Measurements from ENCODE around the gene RGS3.

The RGS3 gene

GRCh38 chr9:113519426-113520108 lies 56.0 kb downstream of the RGS3 start:
- no peak for TF ChIP-seq EGR1 (IDR thresholded peaks at IDR 0.05)
- TF ChIP-seq CEBPB (IDR thresholded peaks at IDR 0.05), result no peak
- no peak for TF ChIP-seq RAD21 (IDR thresholded peaks at IDR 0.05; ENCODE audit: low read depth)
- TF ChIP-seq YY1 (IDR thresholded peaks at IDR 0.05; ENCODE audit: low read depth), result no peak
- TF ChIP-seq EP300 (IDR thresholded peaks at IDR 0.05; ENCODE audit: borderline replicate concordance), result no peak
- no peak for TF ChIP-seq TCF12 (IDR thresholded peaks at IDR 0.05; ENCODE audit: low read depth)
- TF ChIP-seq TEAD4 (IDR thresholded peaks at IDR 0.05), result no peak

- TF ChIP-seq USF1 (IDR thresholded peaks at IDR 0.05) (no peak), FOXM1 (IDR thresholded peaks at IDR 0.05; ENCODE audit: borderline replicate concordance, low read depth) (no peak), TEAD4 (IDR thresholded peaks at IDR 0.05) (no peak), NFIC (IDR thresholded peaks at IDR 0.05) (no peak), MAX (IDR thresholded peaks at IDR 0.05) (no peak), ZBTB7A (IDR thresholded peaks at IDR 0.05; ENCODE audit: low read depth) (no peak), CREB1 (IDR thresholded peaks at IDR 0.05; ENCODE audit: low read depth) (no peak), EGR1 (IDR thresholded peaks at IDR 0.05) (no peak), REST (IDR thresholded peaks at IDR 0.05; ENCODE audit: low read depth) (no peak), EP300 (IDR thresholded peaks at IDR 0.05; ENCODE audit: borderline replicate concordance) (no peak), TCF12 (IDR thresholded peaks at IDR 0.05; ENCODE audit: low read depth) (no peak), RAD21 (IDR thresholded peaks at IDR 0.05; ENCODE audit: low read depth) (no peak), YY1 (IDR thresholded peaks at IDR 0.05; ENCODE audit: low read depth) (no peak), TAF1 (IDR thresholded peaks at IDR 0.05; ENCODE audit: low read depth) (no peak), CEBPB (IDR thresholded peaks at IDR 0.05) (no peak)
Measured at GRCh38 chr9:113520109-113520642, 56.6 kb downstream of the RGS3 start.

GRCh38 chr9:113521693-113522255 lies 58.2 kb downstream of the RGS3 start:
- TF ChIP-seq REST (IDR thresholded peaks at IDR 0.05; ENCODE audit: low read depth) (no peak), YY1 (IDR thresholded peaks at IDR 0.05; ENCODE audit: low read depth) (no peak), CREB1 (IDR thresholded peaks at IDR 0.05; ENCODE audit: low read depth) (no peak), USF1 (IDR thresholded peaks at IDR 0.05) (no peak), MAX (IDR thresholded peaks at IDR 0.05) (no peak), CEBPB (IDR thresholded peaks at IDR 0.05) (no peak), TEAD4 (IDR thresholded peaks at IDR 0.05) (no peak), TAF1 (IDR thresholded peaks at IDR 0.05; ENCODE audit: low read depth) (no peak), RAD21 (IDR thresholded peaks at IDR 0.05; ENCODE audit: low read depth) (no peak), EGR1 (IDR thresholded peaks at IDR 0.05) (no peak), NFIC (IDR thresholded peaks at IDR 0.05) (no peak), ZBTB7A (IDR thresholded peaks at IDR 0.05; ENCODE audit: low read depth) (no peak), FOXM1 (IDR thresholded peaks at IDR 0.05; ENCODE audit: borderline replicate concordance, low read depth) (no peak), EP300 (IDR thresholded peaks at IDR 0.05; ENCODE audit: borderline replicate concordance) (no peak), TCF12 (IDR thresholded peaks at IDR 0.05; ENCODE audit: low read depth) (no peak)

- TF ChIP-seq TEAD4 (IDR thresholded peaks at IDR 0.05), result no peak
- no peak for TF ChIP-seq USF1 (IDR thresholded peaks at IDR 0.05)
- no peak for TF ChIP-seq TCF12 (IDR thresholded peaks at IDR 0.05; ENCODE audit: low read depth)
- TF ChIP-seq CREB1 (IDR thresholded peaks at IDR 0.05; ENCODE audit: low read depth), result no peak
- TF ChIP-seq FOXM1 (IDR thresholded peaks at IDR 0.05; ENCODE audit: borderline replicate concordance, low read depth), result no peak
- no peak for TF ChIP-seq ZBTB7A (IDR thresholded peaks at IDR 0.05; ENCODE audit: low read depth)
- no peak for TF ChIP-seq REST (IDR thresholded peaks at IDR 0.05; ENCODE audit: low read depth)
- TF ChIP-seq CEBPB (IDR thresholded peaks at IDR 0.05), result no peak
- TF ChIP-seq TAF1 (IDR thresholded peaks at IDR 0.05; ENCODE audit: low read depth), result no peak
- no peak for TF ChIP-seq NFIC (IDR thresholded peaks at IDR 0.05)
- no peak for TF ChIP-seq MAX (IDR thresholded peaks at IDR 0.05)
- TF ChIP-seq EGR1 (IDR thresholded peaks at IDR 0.05), result no peak
- TF ChIP-seq YY1 (IDR thresholded peaks at IDR 0.05; ENCODE audit: low read depth), result no peak
- no peak for TF ChIP-seq RAD21 (IDR thresholded peaks at IDR 0.05; ENCODE audit: low read depth)
- TF ChIP-seq EP300 (IDR thresholded peaks at IDR 0.05; ENCODE audit: borderline replicate concordance), result no peak
Measured at GRCh38 chr9:113522419-113522818, 58.9 kb downstream of the RGS3 start.

All from Ishikawa (cell line).